ENCODE measurements around the gene AHRR.

GRCh38 chr5:366541-367357 lies 45.2 kb downstream of the AHRR start:
- TF ChIP-seq CTCF (IDR thresholded peaks at IDR 0.05) (no peak), POLR2AphosphoS5 (IDR thresholded peaks at IDR 0.05) (no peak), POLR2A (IDR thresholded peaks at IDR 0.05) (no peak)
